Measurements from ENCODE around the gene TACC2.

The TACC2 gene

DNA sequence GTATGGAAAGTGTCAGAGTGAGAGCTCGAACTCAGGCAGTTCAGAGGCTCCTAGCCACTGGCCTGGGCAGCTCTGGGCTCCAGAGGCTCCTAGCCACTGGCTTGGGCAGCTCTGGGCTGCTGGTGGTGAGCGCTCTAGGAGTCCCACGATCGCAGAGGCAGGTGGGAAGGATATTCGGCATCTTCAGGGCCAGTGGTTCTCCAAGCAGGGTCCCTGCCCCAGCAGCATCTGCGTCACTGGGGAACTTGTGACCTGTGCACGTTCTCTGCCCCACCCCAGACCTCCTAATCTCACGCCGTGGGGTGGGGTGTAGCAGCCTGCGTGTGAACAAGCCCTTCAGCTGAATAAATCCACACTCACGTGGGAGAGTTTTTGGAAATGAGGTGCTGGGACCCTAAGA, 256.9 kb downstream of the TACC2 start:
- no peak for TF ChIP-seq ZC3H10 (CRISPR knock-in tag; IDR thresholded peaks at IDR 0.05)
- TF ChIP-seq ISL1 (CRISPR knock-in tag; IDR thresholded peaks at IDR 0.05): no peak
- TF ChIP-seq, protein P1, sequence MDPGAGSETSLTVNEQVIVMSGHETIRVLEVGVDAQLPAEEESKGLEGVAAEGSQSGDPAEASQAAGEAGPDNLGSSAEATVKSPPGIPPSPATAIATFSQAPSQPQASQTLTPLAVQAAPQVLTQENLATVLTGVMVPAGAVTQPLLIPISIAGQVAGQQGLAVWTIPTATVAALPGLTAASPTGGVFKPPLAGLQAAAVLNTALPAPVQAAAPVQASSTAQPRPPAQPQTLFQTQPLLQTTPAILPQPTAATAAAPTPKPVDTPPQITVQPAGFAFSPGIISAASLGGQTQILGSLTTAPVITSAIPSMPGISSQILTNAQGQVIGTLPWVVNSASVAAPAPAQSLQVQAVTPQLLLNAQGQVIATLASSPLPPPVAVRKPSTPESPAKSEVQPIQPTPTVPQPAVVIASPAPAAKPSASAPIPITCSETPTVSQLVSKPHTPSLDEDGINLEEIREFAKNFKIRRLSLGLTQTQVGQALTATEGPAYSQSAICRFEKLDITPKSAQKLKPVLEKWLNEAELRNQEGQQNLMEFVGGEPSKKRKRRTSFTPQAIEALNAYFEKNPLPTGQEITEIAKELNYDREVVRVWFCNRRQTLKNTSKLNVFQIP (CRISPR knock-in tag; IDR thresholded peaks at IDR 0.05; ENCODE audit: borderline replicate concordance, low read depth): no peak
- no peak for TF ChIP-seq ZNF70 (CRISPR knock-in tag; IDR thresholded peaks at IDR 0.05)
- no peak for TF ChIP-seq ZNF565 (CRISPR knock-in tag; conservative IDR thresholded peaks at IDR 0.05; ENCODE audit: low read depth)
- no peak for TF ChIP-seq SNAI2 (CRISPR knock-in tag; IDR thresholded peaks at IDR 0.05)
- TF ChIP-seq, protein P2, sequence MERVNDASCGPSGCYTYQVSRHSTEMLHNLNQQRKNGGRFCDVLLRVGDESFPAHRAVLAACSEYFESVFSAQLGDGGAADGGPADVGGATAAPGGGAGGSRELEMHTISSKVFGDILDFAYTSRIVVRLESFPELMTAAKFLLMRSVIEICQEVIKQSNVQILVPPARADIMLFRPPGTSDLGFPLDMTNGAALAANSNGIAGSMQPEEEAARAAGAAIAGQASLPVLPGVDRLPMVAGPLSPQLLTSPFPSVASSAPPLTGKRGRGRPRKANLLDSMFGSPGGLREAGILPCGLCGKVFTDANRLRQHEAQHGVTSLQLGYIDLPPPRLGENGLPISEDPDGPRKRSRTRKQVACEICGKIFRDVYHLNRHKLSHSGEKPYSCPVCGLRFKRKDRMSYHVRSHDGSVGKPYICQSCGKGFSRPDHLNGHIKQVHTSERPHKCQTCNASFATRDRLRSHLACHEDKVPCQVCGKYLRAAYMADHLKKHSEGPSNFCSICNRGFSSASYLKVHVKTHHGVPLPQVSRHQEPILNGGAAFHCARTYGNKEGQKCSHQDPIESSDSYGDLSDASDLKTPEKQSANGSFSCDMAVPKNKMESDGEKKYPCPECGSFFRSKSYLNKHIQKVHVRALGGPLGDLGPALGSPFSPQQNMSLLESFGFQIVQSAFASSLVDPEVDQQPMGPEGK (CRISPR knock-in tag; IDR thresholded peaks at IDR 0.05; ENCODE audit: borderline replicate concordance): no peak
- no peak for TF ChIP-seq OSR1 (CRISPR knock-in tag; IDR thresholded peaks at IDR 0.05)
- no peak for TF ChIP-seq ESRRG (CRISPR knock-in tag; IDR thresholded peaks at IDR 0.05)
- no peak for TF ChIP-seq ARNTL (CRISPR knock-in tag; IDR thresholded peaks at IDR 0.05; ENCODE audit: borderline replicate concordance, low read depth)
- ATAC-seq: no peak

DNA sequence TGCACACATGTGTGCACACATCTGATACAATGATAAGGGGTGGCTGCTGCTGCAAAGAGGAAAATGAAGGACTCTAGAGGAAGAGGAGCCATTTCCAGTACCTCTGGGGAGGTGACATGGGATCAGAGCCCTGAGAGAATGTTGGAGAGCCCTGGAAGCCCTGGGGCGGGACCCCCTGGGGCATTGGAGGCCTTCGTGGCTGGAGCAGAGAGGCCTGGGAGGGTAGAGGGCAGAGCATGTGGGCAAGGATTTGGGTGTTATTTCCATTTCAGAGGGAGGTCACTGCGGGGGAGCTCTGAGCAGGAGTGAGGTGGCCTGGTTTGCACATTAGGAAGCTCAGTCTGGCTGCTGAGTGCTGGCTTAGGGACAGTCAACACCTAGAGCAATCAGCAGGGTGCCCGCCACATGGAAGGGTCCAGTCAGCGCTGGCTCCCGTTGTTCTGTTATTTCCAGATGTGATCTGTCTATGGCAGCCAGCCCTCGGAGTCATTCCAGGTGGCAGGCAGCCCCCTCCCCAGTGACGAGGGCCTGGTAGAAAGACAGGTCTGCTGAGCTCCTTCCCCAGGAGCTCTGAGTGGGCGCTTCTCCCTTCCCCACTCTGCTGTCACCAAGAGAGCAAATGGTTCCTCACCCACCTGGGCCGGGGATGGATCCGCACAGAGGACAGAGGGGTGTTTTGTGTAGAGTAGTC, 258.0 kb downstream of the TACC2 start:
- no peak for ATAC-seq
- TF ChIP-seq OSR1 (CRISPR knock-in tag; IDR thresholded peaks at IDR 0.05) (no peak), PPARA (CRISPR knock-in tag; IDR thresholded peaks at IDR 0.05; ENCODE audit: borderline replicate concordance) (no peak), ZC3H10 (CRISPR knock-in tag; IDR thresholded peaks at IDR 0.05) (no peak), BACH2 (CRISPR knock-in tag; IDR thresholded peaks at IDR 0.05; ENCODE audit: borderline replicate concordance) (no peak), RARB (CRISPR knock-in tag; IDR thresholded peaks at IDR 0.05) (no peak), ZFP3 (CRISPR knock-in tag; IDR thresholded peaks at IDR 0.05) (no peak), SNAI2 (CRISPR knock-in tag; IDR thresholded peaks at IDR 0.05) (no peak), ISL1 (CRISPR knock-in tag; IDR thresholded peaks at IDR 0.05) (no peak), GLIS3 (CRISPR knock-in tag; IDR thresholded peaks at IDR 0.05) (no peak), ZNF70 (CRISPR knock-in tag; IDR thresholded peaks at IDR 0.05) (no peak), ZNF8 (CRISPR knock-in tag; IDR thresholded peaks at IDR 0.05) (no peak)
- TF ChIP-seq, protein P3, sequence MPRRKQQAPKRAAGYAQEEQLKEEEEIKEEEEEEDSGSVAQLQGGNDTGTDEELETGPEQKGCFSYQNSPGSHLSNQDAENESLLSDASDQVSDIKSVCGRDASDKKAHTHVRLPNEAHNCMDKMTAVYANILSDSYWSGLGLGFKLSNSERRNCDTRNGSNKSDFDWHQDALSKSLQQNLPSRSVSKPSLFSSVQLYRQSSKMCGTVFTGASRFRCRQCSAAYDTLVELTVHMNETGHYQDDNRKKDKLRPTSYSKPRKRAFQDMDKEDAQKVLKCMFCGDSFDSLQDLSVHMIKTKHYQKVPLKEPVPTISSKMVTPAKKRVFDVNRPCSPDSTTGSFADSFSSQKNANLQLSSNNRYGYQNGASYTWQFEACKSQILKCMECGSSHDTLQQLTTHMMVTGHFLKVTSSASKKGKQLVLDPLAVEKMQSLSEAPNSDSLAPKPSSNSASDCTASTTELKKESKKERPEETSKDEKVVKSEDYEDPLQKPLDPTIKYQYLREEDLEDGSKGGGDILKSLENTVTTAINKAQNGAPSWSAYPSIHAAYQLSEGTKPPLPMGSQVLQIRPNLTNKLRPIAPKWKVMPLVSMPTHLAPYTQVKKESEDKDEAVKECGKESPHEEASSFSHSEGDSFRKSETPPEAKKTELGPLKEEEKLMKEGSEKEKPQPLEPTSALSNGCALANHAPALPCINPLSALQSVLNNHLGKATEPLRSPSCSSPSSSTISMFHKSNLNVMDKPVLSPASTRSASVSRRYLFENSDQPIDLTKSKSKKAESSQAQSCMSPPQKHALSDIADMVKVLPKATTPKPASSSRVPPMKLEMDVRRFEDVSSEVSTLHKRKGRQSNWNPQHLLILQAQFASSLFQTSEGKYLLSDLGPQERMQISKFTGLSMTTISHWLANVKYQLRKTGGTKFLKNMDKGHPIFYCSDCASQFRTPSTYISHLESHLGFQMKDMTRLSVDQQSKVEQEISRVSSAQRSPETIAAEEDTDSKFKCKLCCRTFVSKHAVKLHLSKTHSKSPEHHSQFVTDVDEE (CRISPR knock-in tag; IDR thresholded peaks at IDR 0.05): no peak
- TF ChIP-seq, protein P4, sequence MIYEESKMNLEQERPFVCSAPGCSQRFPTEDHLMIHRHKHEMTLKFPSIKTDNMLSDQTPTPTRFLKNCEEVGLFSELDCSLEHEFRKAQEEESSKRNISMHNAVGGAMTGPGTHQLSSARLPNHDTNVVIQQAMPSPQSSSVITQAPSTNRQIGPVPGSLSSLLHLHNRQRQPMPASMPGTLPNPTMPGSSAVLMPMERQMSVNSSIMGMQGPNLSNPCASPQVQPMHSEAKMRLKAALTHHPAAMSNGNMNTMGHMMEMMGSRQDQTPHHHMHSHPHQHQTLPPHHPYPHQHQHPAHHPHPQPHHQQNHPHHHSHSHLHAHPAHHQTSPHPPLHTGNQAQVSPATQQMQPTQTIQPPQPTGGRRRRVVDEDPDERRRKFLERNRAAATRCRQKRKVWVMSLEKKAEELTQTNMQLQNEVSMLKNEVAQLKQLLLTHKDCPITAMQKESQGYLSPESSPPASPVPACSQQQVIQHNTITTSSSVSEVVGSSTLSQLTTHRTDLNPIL (CRISPR knock-in tag; IDR thresholded peaks at IDR 0.05; ENCODE audit: low read depth): no peak
- TF ChIP-seq, protein P1 (CRISPR knock-in tag; IDR thresholded peaks at IDR 0.05; ENCODE audit: borderline replicate concordance, low read depth): no peak

DNA sequence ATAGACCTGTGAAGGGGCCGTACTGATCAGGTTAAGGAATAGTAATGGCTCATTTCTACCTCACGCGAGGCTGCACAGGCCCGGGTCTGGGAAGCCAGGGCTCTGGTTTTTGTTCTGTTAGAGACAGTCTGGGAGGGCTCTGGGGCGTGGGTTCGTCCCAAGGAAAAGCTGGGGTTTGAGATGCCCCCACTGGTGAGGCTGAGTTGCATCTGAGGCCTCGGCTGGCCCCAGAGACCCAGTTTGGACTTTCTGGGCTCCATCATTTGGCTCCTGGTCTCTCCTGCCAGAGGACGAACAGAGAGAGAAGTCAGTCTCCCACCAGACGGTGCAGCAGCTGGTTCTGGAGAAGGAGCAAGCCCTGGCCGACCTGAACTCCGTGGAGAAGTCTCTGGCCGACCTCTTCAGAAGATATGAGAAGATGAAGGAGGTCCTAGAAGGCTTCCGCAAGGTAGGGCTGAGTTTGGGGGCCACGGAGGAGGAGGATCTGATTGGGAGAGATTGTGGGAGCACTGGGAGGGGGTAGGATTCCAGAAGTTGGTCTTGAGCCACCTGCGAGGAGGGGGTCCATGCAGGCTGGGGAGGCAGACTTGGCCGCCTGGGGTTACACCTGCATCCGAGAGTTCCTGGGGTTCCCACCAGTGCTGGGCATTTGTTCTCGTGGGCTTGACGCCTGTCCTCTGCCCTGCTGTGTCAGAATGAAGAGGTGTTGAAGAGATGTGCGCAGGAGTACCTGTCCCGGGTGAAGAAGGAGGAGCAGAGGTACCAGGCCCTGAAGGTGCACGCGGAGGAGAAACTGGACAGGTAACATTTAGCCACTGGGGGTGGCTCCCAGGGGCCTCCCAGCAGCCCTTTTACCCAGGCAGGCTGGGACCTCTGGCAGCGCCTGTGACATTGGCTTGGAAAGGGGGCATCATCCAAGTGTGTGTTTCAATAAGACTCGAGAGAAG, 259.7 kb downstream of the TACC2 start:
- no peak for ATAC-seq
- TF ChIP-seq ISL1 (CRISPR knock-in tag; IDR thresholded peaks at IDR 0.05) (no peak), OSR1 (CRISPR knock-in tag; IDR thresholded peaks at IDR 0.05) (no peak), ESRRG (CRISPR knock-in tag; IDR thresholded peaks at IDR 0.05) (no peak), ZNF70 (CRISPR knock-in tag; IDR thresholded peaks at IDR 0.05) (no peak), ZFP30 (CRISPR knock-in tag; IDR thresholded peaks at IDR 0.05) (no peak), ZC3H10 (CRISPR knock-in tag; IDR thresholded peaks at IDR 0.05) (no peak), ZNF565 (CRISPR knock-in tag; conservative IDR thresholded peaks at IDR 0.05; ENCODE audit: low read depth) (no peak), ARNTL (CRISPR knock-in tag; IDR thresholded peaks at IDR 0.05; ENCODE audit: borderline replicate concordance, low read depth) (no peak), CSDC2 (CRISPR knock-in tag; IDR thresholded peaks at IDR 0.05) (no peak)
- TF ChIP-seq, protein P3 (CRISPR knock-in tag; IDR thresholded peaks at IDR 0.05): no peak
- TF ChIP-seq, protein P4 (CRISPR knock-in tag; IDR thresholded peaks at IDR 0.05; ENCODE audit: low read depth): no peak

All from SK-N-SH treated with all-trans-retinoic acid at 6 μM for 48 hours (cell line).